ENCODE measurements around the gene SIM2.
"Not testable (repeated sequence)": the region's sequence is repeated elsewhere in the genome, so short reads cannot be mapped to it uniquely, and the experiment has no call there.

Gene SIM2, protein sequence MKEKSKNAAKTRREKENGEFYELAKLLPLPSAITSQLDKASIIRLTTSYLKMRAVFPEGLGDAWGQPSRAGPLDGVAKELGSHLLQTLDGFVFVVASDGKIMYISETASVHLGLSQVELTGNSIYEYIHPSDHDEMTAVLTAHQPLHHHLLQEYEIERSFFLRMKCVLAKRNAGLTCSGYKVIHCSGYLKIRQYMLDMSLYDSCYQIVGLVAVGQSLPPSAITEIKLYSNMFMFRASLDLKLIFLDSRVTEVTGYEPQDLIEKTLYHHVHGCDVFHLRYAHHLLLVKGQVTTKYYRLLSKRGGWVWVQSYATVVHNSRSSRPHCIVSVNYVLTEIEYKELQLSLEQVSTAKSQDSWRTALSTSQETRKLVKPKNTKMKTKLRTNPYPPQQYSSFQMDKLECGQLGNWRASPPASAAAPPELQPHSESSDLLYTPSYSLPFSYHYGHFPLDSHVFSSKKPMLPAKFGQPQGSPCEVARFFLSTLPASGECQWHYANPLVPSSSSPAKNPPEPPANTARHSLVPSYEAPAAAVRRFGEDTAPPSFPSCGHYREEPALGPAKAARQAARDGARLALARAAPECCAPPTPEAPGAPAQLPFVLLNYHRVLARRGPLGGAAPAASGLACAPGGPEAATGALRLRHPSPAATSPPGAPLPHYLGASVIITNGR

DNA sequence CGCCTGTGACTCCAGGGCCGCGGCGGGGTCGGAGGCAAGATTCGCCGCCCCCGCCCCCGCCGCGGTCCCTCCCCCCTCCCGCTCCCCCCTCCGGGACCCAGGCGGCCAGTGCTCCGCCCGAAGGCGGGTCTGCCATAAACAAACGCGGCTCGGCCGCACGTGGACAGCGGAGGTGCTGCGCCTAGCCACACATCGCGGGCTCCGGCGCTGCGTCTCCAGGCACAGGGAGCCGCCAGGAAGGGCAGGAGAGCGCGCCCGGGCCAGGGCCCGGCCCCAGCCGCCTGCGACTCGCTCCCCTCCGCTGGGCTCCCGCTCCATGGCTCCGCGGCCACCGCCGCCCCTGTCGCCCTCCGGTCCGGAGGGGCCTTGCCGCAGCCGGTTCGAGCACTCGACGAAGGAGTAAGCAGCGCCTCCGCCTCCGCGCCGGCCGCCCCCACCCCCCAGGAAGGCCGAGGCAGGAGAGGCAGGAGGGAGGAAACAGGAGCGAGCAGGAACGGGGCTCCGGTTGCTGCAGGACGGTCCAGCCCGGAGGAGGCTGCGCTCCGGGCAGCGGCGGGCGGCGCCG lies at the start of gene SIM2:
Gene SIM2 (plus strand): TSS at position 135 of the 565 bp plus-strand sequence. CDS start 632 bp downstream, outside the sequence.
- DNase-seq = peak; percentile 55

GRCh38 chr21:36654324-36654723 lies 44.6 kb upstream of the SIM2 start:
- no peak for DNase-seq

DNA sequence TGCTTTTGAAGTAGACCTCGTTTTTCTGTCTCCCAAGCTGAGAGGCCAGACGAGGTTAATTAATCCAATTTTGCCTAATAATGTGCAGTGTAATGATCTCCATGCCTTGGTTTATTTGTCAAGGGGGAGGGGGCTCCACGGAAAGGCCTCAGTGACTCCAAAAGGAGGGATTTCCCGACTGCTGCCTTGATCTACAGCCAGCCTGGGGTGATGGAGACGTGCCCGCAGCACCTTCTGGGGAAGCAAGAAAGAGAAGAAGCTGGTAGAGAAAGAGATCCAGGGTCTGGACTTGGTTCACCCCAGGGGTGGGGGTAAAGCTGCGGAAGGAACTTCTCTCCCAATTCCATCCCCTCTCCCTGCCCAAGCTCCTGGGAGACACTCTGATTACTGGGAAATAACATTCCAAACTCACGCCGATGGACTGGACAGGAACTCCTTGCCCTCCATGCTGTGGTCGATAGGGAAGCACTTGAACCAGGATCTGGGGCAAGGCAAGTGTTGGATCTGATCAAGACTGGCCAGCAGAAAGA lies 44.1 kb upstream of the SIM2 start:
- no peak for DNase-seq

- DNase-seq = no peak
These were observed 42.8 kb upstream of the SIM2 start for GRCh38 chr21:36656138-36656537.

- DNase-seq = not testable (repeated sequence)
These were observed 41.6 kb upstream of the SIM2 start for GRCh38 chr21:36657290-36657689.

DNA sequence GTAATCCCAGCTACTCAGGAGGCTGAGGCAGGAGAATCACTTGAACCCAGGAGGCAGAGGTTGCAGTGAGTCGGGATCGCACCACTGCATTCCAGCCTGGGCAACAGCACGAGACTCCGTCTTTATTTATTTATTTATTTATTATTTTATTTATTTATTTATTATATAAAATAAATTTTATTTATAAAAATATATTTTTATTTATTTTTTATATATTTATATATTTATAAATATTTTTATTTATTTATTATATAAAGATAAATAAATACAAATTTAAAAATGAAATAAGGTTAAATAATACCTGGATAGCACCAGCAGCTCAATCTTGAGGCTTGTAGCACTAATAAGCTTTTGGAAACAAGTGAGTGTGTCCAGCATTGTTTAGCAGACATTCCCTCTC lies 40.9 kb upstream of the SIM2 start:
- DNase-seq = no peak

GRCh38 chr21:36658926-36659325 lies 40.0 kb upstream of the SIM2 start:
- no peak for DNase-seq

DNA sequence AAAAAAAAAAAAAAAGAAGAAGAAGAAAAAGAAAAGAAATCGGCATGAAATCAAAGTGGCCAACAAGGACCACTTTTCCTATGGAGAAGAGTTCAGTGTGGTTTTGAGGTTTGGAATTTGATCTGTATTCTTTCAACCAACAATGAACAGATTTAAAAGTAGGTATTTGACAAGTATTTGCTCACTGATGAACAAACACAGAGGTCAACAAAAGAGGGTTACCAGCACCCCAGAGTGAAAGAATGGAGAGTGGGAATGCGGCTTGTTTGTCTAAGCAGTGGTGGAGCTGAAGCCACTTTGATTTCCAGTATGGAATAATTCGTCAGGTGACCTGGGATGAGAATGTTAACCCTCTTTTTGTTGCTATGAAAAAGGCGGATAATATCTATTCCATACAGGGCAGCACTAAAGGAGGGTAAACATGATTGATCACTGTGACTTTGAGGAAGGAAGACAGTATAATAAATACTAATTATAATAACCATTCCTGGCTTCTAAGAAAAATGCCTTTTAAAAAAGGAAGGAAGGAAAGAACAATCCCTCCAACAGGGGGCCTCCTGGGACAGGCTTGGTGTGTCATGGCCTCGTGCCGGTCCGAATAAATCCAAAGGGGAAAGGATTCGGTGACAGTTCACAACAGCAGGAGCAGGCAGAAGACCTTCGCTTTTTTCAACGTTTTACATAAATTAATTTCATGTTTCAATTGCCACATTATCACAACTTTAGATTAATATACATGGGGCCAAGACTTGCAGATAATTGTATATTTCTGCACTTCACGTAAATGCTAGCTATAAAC lies 37.2 kb upstream of the SIM2 start:
- DNase-seq = no peak

GRCh38 chr21:36663033-36663855 lies 35.7 kb upstream of the SIM2 start:
- no peak for DNase-seq

GRCh38 chr21:36664662-36664990 lies 34.3 kb upstream of the SIM2 start:
- DNase-seq = no peak

- no peak for DNase-seq
These were observed 33.1 kb upstream of the SIM2 start for GRCh38 chr21:36665806-36666205.

DNA sequence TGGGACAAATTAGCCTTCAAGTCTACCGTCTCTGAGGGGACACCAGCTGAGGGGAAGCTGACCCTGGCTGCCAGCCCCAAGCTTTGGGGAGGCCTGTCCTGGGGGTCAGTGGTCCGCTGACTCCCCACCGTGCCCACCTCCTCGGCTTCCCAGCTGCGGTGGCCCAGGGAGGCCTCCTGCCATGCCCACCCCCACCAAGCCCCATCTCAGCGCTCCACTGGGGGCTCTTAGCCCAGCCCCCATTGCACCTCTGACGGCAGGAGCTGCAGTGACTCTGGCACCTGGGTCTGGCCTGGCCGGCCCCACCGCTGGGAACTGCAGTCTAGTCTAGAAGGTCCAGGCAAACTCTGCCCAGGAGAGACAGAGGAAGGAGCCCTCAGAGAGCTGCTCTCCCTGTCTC lies 30.2 kb upstream of the SIM2 start:
- DNase-seq = no peak

DNA sequence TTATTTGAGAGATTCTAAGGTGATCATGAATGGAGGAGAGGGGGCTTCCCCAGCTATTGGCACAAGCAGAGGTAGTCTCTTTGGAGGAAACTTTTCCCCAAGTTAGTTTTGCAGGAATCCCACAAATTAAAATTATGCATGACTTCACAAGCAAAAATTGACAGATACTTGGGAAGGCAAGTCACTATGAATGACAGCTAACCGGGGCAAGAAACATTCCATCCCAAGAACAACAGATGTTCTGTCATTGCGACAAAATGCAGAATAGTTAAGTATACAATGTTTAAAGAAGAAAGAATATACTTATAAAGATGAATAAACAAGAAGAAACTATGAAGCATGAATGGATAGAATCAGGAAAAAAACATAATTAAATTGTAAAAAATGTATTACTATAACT lies 27.1 kb upstream of the SIM2 start:
- no peak for DNase-seq

DNA sequence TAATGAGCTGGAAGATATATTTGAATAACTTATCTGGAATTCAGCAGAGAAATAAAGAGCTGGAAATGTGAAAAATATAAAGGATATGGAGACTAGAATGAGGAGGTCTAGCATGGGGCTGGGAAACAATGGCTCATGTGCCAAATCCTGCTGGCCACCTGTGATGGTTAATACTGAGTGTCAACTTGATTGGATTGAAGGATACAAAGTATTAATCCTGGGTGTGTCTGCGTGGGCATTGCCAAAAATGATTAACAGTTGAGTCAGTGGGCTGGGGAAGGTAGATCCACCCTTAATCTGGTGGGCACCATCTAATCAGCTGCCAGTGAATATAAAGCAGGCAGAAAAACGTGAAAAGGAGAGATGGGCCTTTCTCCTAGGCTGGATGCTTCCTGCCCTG lies 26.6 kb upstream of the SIM2 start:
- DNase-seq = not testable (repeated sequence)

GRCh38 chr21:36672737-36673136 lies 26.2 kb upstream of the SIM2 start:
- DNase-seq = no peak

GRCh38 chr21:36676039-36676950 lies 22.6 kb upstream of the SIM2 start:
- no peak for DNase-seq

DNA sequence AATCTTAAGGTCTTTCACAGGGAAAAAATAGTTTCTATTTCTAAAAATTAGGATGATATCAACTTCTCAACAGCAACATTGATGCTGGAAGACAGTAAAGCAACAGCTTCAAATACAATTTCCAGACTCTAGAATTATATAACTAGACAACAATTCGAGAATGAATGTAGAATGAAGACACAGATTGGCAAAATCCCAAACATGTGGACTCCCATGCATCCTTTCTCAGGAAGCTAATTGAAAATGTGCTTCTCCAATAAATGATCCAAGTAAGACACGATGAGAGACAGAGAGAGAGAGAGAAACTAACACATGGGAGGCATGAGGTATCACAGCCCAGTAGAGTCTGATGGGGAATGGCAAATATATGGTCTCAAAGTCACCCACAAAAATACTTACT lies 21.5 kb upstream of the SIM2 start:
- DNase-seq = no peak

- no peak for DNase-seq
These were observed 20.4 kb upstream of the SIM2 start for GRCh38 chr21:36678538-36678937.

DNA sequence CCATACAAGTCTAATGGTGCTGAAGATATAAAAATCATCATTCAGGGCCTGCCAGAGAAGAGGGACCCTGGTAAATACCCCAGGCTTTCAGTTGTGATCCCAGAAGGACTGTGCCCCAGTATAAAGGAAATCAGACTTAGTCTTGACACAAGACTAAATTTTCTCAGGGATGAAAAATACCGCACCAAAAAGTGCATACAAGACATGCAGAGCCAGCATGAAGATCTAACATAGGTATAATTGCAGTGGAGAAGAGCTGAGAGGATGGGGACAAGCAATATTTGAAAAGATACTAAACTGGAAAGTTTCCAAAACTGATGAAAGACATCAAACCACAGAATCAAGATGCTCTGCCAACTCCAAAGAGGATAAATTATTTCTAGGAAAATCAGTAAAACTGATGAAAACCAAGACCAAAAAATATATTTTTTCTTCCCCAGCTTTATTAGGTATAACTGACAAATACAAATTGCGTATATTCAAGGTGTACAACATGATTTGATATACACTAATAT lies 17.7 kb upstream of the SIM2 start:
- DNase-seq = no peak

GRCh38 chr21:36684957-36685714 lies 13.8 kb upstream of the SIM2 start:
- no peak for DNase-seq
